ENCODE measurements around the gene SPOCK1. TPM values are rescaled to one million over a fixed set of nuclear protein-coding genes. Genes with fewer than 3 reads are reported as not detected.

Gene SPOCK1
- total RNA-seq, 1 donor from 2014 or later = 6.8 TPM

- no peak for DNase-seq (ENCODE audit: low read depth)
- Histone ChIP-seq H3K36me3 (ENCODE audit: control insufficient read depth, insufficient read depth, low read length) (no peaks in the 10 kb centered on the region), H3K27me3 (ENCODE audit: control insufficient read depth, insufficient read depth, low read length) (no peaks in the 10 kb centered on the region), H3K4me3 (ENCODE audit: low read depth, low read length) (no peak overlapping the region)
- no peak for TF ChIP-seq CTCF (IDR thresholded peaks at IDR 0.05; ENCODE audit: insufficient read depth, low read length, severe bottlenecking)
- peak; percentile 40 for FAIRE-seq
Observed at GRCh38 chr5:137450759-137451158, 48.4 kb downstream of the SPOCK1 start.

DNA sequence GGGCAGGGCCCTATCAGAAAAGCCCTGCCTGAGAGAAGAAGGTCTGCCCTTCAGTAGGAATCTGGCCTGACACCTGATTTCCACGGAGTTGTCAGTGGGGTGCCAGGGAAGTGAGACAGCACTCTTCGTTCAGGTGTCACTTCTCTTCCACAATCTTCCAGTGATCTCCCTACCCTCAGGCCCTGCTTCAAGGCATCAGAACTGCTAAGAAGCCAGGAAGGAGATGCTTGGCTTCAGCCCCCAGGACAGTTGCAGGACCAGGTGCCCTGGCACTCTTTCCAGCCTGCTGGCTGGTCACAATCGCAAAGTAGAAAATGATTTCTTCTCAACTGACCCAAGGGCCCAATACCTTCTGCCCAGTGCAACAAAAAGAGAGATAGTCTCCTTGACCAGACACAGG is 50.3 kb downstream of the SPOCK1 start:
- TF ChIP-seq CTCF (IDR thresholded peaks at IDR 0.05; ENCODE audit: insufficient read depth, low read length, severe bottlenecking) = no peak
- Histone ChIP-seq H3K4me3 (ENCODE audit: low read depth, low read length) (no peak overlapping the region), H3K36me3 (ENCODE audit: control insufficient read depth, insufficient read depth, low read length) (no peaks in the 10 kb centered on the region), H3K27me3 (ENCODE audit: control insufficient read depth, insufficient read depth, low read length) (no peaks in the 10 kb centered on the region)
- DNase-seq (ENCODE audit: low read depth) (no peak), FAIRE-seq (no peak)

DNA sequence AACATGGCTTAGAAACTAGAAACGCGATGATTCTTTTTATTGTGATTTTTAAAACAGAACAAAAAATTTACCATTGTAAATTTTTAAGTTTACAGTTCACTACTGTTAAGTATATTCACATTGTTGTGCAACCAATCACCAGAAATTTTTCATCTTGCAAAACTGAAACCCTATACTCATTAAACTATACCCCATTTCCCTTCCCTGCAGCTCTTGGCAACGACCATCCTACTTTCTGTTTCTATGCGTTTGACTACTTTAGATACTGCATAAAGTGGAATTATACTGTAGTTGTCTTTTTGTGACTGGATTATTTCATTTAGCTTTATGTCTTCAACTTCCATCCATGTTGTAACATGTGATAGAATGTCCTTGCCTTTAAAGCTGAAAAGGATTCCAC is 52.5 kb downstream of the SPOCK1 start:
- FAIRE-seq = no peak
- Histone ChIP-seq H3K36me3 (ENCODE audit: control insufficient read depth, insufficient read depth, low read length) (no peaks in the 10 kb centered on the region), H3K27me3 (ENCODE audit: control insufficient read depth, insufficient read depth, low read length) (no peaks in the 10 kb centered on the region), H3K4me3 (ENCODE audit: low read depth, low read length) (no peak overlapping the region)
- no peak for DNase-seq (ENCODE audit: low read depth)
- TF ChIP-seq CTCF (IDR thresholded peaks at IDR 0.05; ENCODE audit: insufficient read depth, low read length, severe bottlenecking) = no peak

DNA sequence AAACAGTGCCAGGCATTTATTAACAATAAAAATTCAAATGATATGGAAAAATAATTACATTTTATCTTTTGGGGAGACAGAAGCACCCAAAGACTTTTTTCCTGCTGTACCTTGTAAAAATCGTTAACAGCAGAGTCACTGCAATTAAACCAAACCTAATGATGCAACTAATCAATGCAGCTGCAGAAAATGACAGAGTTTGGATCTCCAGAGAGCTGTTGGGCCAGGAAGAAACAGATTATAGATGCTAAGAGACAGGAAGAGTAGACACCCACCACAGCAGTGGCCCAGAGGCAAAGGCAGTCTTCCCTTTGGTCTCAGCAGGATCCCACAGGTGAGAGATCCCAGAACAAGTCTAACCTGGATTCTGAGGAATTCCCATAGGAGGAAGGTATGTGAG is 53.0 kb downstream of the SPOCK1 start:
- no peak for TF ChIP-seq CTCF (IDR thresholded peaks at IDR 0.05; ENCODE audit: insufficient read depth, low read length, severe bottlenecking)
- FAIRE-seq = peak; percentile 36
- Histone ChIP-seq H3K36me3 (ENCODE audit: control insufficient read depth, insufficient read depth, low read length) (no peaks in the 10 kb centered on the region), H3K4me3 (ENCODE audit: low read depth, low read length) (no peak overlapping the region), H3K27me3 (ENCODE audit: control insufficient read depth, insufficient read depth, low read length) (no peaks in the 10 kb centered on the region)
- DNase-seq (ENCODE audit: low read depth) = no peak

DNA sequence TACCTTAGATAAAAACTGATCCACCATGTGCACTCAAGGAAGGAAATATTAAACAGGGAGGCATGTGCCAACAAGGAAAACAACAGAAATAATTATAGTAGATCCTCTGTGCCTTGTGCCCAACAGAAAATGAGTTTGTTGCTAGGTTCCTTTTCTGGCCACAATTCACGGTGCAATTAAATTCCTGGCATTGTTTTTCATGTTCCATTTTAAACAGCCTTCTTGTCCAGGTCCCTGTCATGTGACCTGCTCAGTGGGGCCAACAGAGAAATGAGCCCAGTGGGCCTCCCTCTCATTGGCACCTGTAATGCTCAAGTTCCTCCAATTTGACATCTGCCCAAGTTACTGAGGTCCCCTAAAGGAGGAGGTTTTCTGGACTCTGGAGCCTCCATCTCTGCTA is 56.5 kb downstream of the SPOCK1 start:
- Histone ChIP-seq H3K27me3 (ENCODE audit: control insufficient read depth, insufficient read depth, low read length) (no peaks in the 10 kb centered on the region), H3K36me3 (ENCODE audit: control insufficient read depth, insufficient read depth, low read length) (no peaks in the 10 kb centered on the region), H3K4me3 (ENCODE audit: low read depth, low read length) (no peak overlapping the region)
- DNase-seq (ENCODE audit: low read depth) = no peak
- no peak for FAIRE-seq
- no peak for TF ChIP-seq CTCF (IDR thresholded peaks at IDR 0.05; ENCODE audit: insufficient read depth, low read length, severe bottlenecking)

GRCh38 chr5:137441476-137441875 is 57.6 kb downstream of the SPOCK1 start:
- no peak overlapping the region for H3K4me3 ChIP-seq (ENCODE audit: low read depth, low read length)
- no peak for FAIRE-seq
- TF ChIP-seq CTCF (IDR thresholded peaks at IDR 0.05; ENCODE audit: insufficient read depth, low read length, severe bottlenecking) = no peak
- no peaks in the 10 kb centered on the region for H3K27me3 ChIP-seq (ENCODE audit: control insufficient read depth, insufficient read depth, low read length)
- no peaks in the 10 kb centered on the region for H3K36me3 ChIP-seq (ENCODE audit: control insufficient read depth, insufficient read depth, low read length)
- no peak for DNase-seq (ENCODE audit: low read depth)

All from bronchial epithelial cell (primary cell).